Fibroblast of upper back skin (primary cell): ENCODE measurements around the gene SPCS3.
"Not testable (repeated sequence)": the region's sequence is repeated elsewhere in the genome, so short reads cannot be mapped to it uniquely, and the experiment has no call there.

Experiments used
- DNase-seq: peaks from one replicate; pipeline ENCODE4 v3.0.0-alpha.2; 2013

SPCS3 gene

GRCh38 chr4:176306837-176307665 is 12.7 kb upstream of the SPCS3 start:
- DNase-seq: no peak

- DNase-seq: no peak
Observed at GRCh38 chr4:176307666-176307930, 12.2 kb upstream of the SPCS3 start.

- DNase-seq: no peak
Observed at GRCh38 chr4:176308441-176308840, 11.3 kb upstream of the SPCS3 start.

- DNase-seq: no peak
Observed at GRCh38 chr4:176309046-176309445, 10.7 kb upstream of the SPCS3 start.

- DNase-seq: no peak
Observed at GRCh38 chr4:176309772-176310171, 10.0 kb upstream of the SPCS3 start.

GRCh38 chr4:176313596-176314336 is 6.0 kb upstream of the SPCS3 start:
- peak; percentile 45 for DNase-seq

GRCh38 chr4:176319151-176319703 is 539 bp upstream of the SPCS3 start:
- DNase-seq: no peak

- DNase-seq: peak; percentile 87
Observed at GRCh38 chr4:176320340-176320975, 692 bp downstream of the SPCS3 start.

GRCh38 chr4:176320976-176321361 is 1.2 kb downstream of the SPCS3 start:
- no peak for DNase-seq

- no peak for DNase-seq
Observed at GRCh38 chr4:176321589-176321988, 1.8 kb downstream of the SPCS3 start.

- DNase-seq: no peak
Observed at GRCh38 chr4:176323511-176324160, 3.9 kb downstream of the SPCS3 start.

GRCh38 chr4:176324876-176325275 is 5.1 kb downstream of the SPCS3 start:
- DNase-seq: not testable (repeated sequence)

- peak; percentile 62 for DNase-seq
Observed at GRCh38 chr4:176333076-176333475, 13.3 kb downstream of the SPCS3 start.

- DNase-seq: no peak
Observed at GRCh38 chr4:176334066-176334465, 14.3 kb downstream of the SPCS3 start.

GRCh38 chr4:176335421-176335820 is 15.7 kb downstream of the SPCS3 start:
- peak; percentile 72 for DNase-seq

- DNase-seq: no peak
Observed at GRCh38 chr4:176339936-176340761, 20.4 kb downstream of the SPCS3 start.

GRCh38 chr4:176340871-176341685 is 21.3 kb downstream of the SPCS3 start:
- peak; percentile 63 for DNase-seq

- no peak for DNase-seq
Observed at GRCh38 chr4:176342384-176342783, 22.6 kb downstream of the SPCS3 start.

- no peak for DNase-seq
Observed at GRCh38 chr4:176343286-176343685, 23.5 kb downstream of the SPCS3 start.

GRCh38 chr4:176345346-176345745 is 25.6 kb downstream of the SPCS3 start:
- peak; percentile 51 for DNase-seq

- peak; percentile 21 for DNase-seq
Observed at GRCh38 chr4:176346836-176347235, 27.1 kb downstream of the SPCS3 start.
